ENCODE data around the gene DAAM2. TPM values are rescaled to one million over a fixed set of nuclear protein-coding genes. Genes with fewer than 3 reads are reported as not detected.

DAAM2 gene
- total and polyA plus RNA-seq, 9 of the 15 experiments (the other 6 are each of a cell fraction or from before 2014, with no cell fraction given) = 0.01 to 0.07 TPM; not detected in 7

DNA sequence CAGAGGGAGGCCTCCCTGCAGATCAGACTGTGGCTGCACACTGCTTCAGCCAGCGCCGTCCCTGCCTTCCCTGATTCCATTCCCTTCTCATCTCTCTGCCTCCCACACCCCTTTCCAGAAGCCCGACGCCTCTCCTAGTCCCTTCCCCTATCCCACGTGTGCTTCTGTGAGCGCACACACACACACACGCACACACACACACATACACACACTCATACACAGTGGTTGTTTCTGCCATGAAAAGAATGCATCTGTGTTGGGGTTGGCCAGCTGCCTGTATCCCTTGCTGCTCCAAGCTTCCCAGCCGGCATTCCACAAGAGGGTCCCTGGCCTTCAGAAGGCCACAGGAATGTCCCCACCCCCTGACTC, 90.3 kb downstream of the DAAM2 start:
- no peaks in the 10 kb centered on the region for H3K9me1 ChIP-seq (ENCODE audit: control insufficient read depth, insufficient read depth, low read length)
- H3K36me3 ChIP-seq (ENCODE audit: control insufficient read depth, insufficient read depth, low read length) = no peaks in the 10 kb centered on the region
- 0% methylated on average over 8 of the region's 8 CpGs for WGBS (ENCODE audit: insufficient coverage, low coverage, missing lambda C conversion rate)
- H2AFZ ChIP-seq (ENCODE audit: low read depth, low read length) = no peak overlapping the region
- no peak overlapping the region for H3K9ac ChIP-seq (ENCODE audit: insufficient read depth in 1 of 2, low read depth in 2 of 2, low read length in 2 of 2)
- in situ Hi-C loops (cut with MboI) (no loop called here), intact Hi-C loops (cut with micrococcal nuclease) (no loop called here)
- POLR2A ChIA-PET = no interaction called here
- H3K9me3 ChIP-seq (replicated peaks; ENCODE audit: control insufficient read depth, insufficient read depth, low read depth, low read length) = no peaks in the 10 kb centered on the region
- peaks cover 8 to 31% of the 10 kb centered on the region in 2 experiments; a peak in 4 of 5 replicates for H3K27me3 ChIP-seq (ENCODE audit: control insufficient read depth in 2 of 2, insufficient read depth in 2 of 2, low read length in 2 of 2)
- H4K20me1 ChIP-seq (replicated peaks; ENCODE audit: control insufficient read depth, insufficient read depth, low read length) = peaks cover 9% of the 10 kb centered on the region
- H3K4me2 ChIP-seq (ENCODE audit: insufficient read depth, low read length) = no peak overlapping the region
- TF ChIP-seq TFE3 (CRISPR knock-in tag; IDR thresholded peaks at IDR 0.05) (no peak), ZNF512 (tag; IDR thresholded peaks at IDR 0.05) (no peak), RAD51 (IDR thresholded peaks at IDR 0.05; ENCODE audit: borderline replicate concordance, low read depth) (no peak), TBL1XR1 (IDR thresholded peaks at IDR 0.05; ENCODE audit: low read length in 2 of 2) (no peak), ZNF347 (CRISPR knock-in tag; IDR thresholded peaks at IDR 0.05; ENCODE audit: low read depth) (no peak), CCNT2 (IDR thresholded peaks at IDR 0.05; ENCODE audit: borderline replicate concordance, extremely low read depth, insufficient read length, low read depth, low read length) (no peak), MBD1 (CRISPR knock-in tag; IDR thresholded peaks at IDR 0.05) (no peak), ZBTB7A (IDR thresholded peaks at IDR 0.05; ENCODE audit: borderline replicate concordance, control insufficient read depth, low read depth, low read length) (no peak), ZNF830 (CRISPR knock-in tag; IDR thresholded peaks at IDR 0.05) (no peak), POLR3G (IDR thresholded peaks at IDR 0.05; ENCODE audit: extremely low read depth, insufficient read length, insufficient replicate concordance) (no peak), ZNF699 (CRISPR knock-in tag; IDR thresholded peaks at IDR 0.05; ENCODE audit: insufficient replicate concordance) (no peak), MEF2A (IDR thresholded peaks at IDR 0.05; ENCODE audit: control insufficient read depth, low read depth, low read length) (no peak)
- TF ChIP-seq, protein P1, sequence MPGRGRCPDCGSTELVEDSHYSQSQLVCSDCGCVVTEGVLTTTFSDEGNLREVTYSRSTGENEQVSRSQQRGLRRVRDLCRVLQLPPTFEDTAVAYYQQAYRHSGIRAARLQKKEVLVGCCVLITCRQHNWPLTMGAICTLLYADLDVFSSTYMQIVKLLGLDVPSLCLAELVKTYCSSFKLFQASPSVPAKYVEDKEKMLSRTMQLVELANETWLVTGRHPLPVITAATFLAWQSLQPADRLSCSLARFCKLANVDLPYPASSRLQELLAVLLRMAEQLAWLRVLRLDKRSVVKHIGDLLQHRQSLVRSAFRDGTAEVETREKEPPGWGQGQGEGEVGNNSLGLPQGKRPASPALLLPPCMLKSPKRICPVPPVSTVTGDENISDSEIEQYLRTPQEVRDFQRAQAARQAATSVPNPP (IDR thresholded peaks at IDR 0.05; ENCODE audit: borderline replicate concordance, insufficient read depth, insufficient read length) = no peak
- H3K4me1 ChIP-seq (replicated peaks in 1 of 2; ENCODE audit: control insufficient read depth in 2 of 2, insufficient read depth in 2 of 2, low read length in 2 of 2) = no peaks in the 10 kb centered on the region
- DNase-seq (ENCODE audit: extremely low read depth in 1 of 4, low spot score in 3 of 4) (no peak), FAIRE-seq (no peak), ATAC-seq (no peak)
- no peak overlapping the region for H3K27ac ChIP-seq (ENCODE audit: extremely low read depth, low read depth, low read length)
- CTCF ChIA-PET (ENCODE audit: low intra/inter-chr PET ratio) = no interaction called here
- no peaks in the 10 kb centered on the region for H3K79me2 ChIP-seq (ENCODE audit: control insufficient read depth, insufficient read depth, low read length)
- H3K4me3 ChIP-seq = no peak overlapping the region
- no TSS peak for BruUV-seq (replicated peaks)
